NK-92 treated with Interleukin-12 subunit alpha and Interleukin-12 subunit beta, amount 100 ng/mL, for 24 hours (cell line): ENCODE measurements around the gene AKAP17A.

Experiments used
- DNase-seq: peaks from one replicate; lab custom pipeline; 2025; lab: John Stamatoyannopoulos, UW

The AKAP17A gene

GRCh38 chrX:1582686-1583437 lies 8.5 kb upstream of the AKAP17A start:
- DNase-seq = peak; percentile 60

- no peak for DNase-seq
Measured at GRCh38 chrX:1584237-1585011, 7.0 kb upstream of the AKAP17A start.

- DNase-seq = no peak
Measured at GRCh38 chrX:1587161-1587560, 4.2 kb upstream of the AKAP17A start.

GRCh38 chrX:1589356-1590130 lies 1.9 kb upstream of the AKAP17A start:
- DNase-seq = no peak

- no peak for DNase-seq
Measured at GRCh38 chrX:1591863-1592469, 562 bp downstream of the AKAP17A start.

- peak; percentile 16 for DNase-seq
Measured at GRCh38 chrX:1592470-1593142, 1.2 kb downstream of the AKAP17A start.

- DNase-seq = no peak
Measured at GRCh38 chrX:1593286-1594271, 2.2 kb downstream of the AKAP17A start.

GRCh38 chrX:1595711-1596060 lies 4.3 kb downstream of the AKAP17A start:
- DNase-seq = no peak

- no peak for DNase-seq
Measured at GRCh38 chrX:1596676-1597344, 5.4 kb downstream of the AKAP17A start.

- DNase-seq = no peak
Measured at GRCh38 chrX:1597345-1598020, 6.1 kb downstream of the AKAP17A start.

- no peak for DNase-seq
Measured at GRCh38 chrX:1598021-1598875, 6.8 kb downstream of the AKAP17A start.

GRCh38 chrX:1598876-1599790 lies 7.7 kb downstream of the AKAP17A start:
- no peak for DNase-seq

GRCh38 chrX:1599791-1600405 lies 8.5 kb downstream of the AKAP17A start:
- no peak for DNase-seq

GRCh38 chrX:1600406-1601050 lies 9.1 kb downstream of the AKAP17A start:
- DNase-seq = no peak

- DNase-seq = no peak
Measured at GRCh38 chrX:1601051-1601767, 9.8 kb downstream of the AKAP17A start.

GRCh38 chrX:1601768-1602085 lies 10.3 kb downstream of the AKAP17A start:
- no peak for DNase-seq
